Ascending aorta (tissue), 2 donors: ENCODE data around the gene RAF1. TPM values are rescaled to one million over a fixed set of nuclear protein-coding genes. Genes with fewer than 3 reads are reported as not detected.
A peak's percentile ranks its signal among the peaks of the same experiment; 100 is the strongest.
"Not testable (repeated sequence)": the region's sequence is repeated elsewhere in the genome, so short reads cannot be mapped to it uniquely, and the experiment has no call there.

Experiments used
- DNase-seq, 2 donors: peaks; one replicate each; pipeline ENCODE4 v3.0.0-alpha.2; 2019; ENCODE audit warnings: low spot score in 2 of 2
- H3K27ac ChIP-seq, 2 donors: fragments of 200-600 bp; sonication (generic); one replicate each; pipeline ENCODE4 v1.5.1; 2016 to 2017; ENCODE audit warnings: mild to moderate bottlenecking in 1 of 2
- H3K27me3 ChIP-seq: fragments of 200-600 bp; sonication (generic); one replicate; pipeline ENCODE4 v1.5.1; 2017
- H3K36me3 ChIP-seq, 2 donors: fragments of 200-600 bp; sonication (generic); one replicate each; pipeline ENCODE4 v1.5.1; 2016
- H3K4me1 ChIP-seq, 2 donors: fragments of 200-600 bp; sonication (generic); one replicate each; pipeline ENCODE4 v1.5.1; 2016 to 2017; ENCODE audit warnings: mild to moderate bottlenecking in 1 of 2
- H3K4me3 ChIP-seq, 2 donors: fragments of 200-600 bp; sonication (generic); one replicate each; pipeline ENCODE4 v1.5.1; 2016 to 2017; ENCODE audit warnings: mild to moderate bottlenecking in 1 of 2
- H3K9me3 ChIP-seq, 2 donors: fragments of 200-600 bp; sonication (generic); one replicate each; pipeline ENCODE4 v1.5.1; 2016
- intact Hi-C: fragments of 100-400 bp; cut with DNase I; formaldehyde crosslinking; loops from one replicate; pipeline ENCODE4 v1.15.1; 2023
- total RNA-seq: library from RNA; depleted of rRNA; stranded (reverse); fragments of >200 nt; gene quantifications from one replicate; pipeline ENCODE4 v1.1.0, GENCODE V29; 2016
- TF ChIP-seq, protein P1 (sequence below), 3 experiments: fragments of 200-600 bp in 2 of 3; fragments of 450-650 bp in 1 of 3; sonication (generic) in 2 of 3; IDR thresholded peaks; one replicate each; pipeline ENCODE4 v1.5.1; 2016 to 2019; ENCODE audit warnings: antibody characterized with exemption in 3 of 3, mild to moderate bottlenecking in 1 of 3, moderate library complexity in 1 of 3

RAF1 gene
- total RNA-seq, 1 donor from 2014 or later: 103 TPM

GRCh38 chr3:12675115-12675810 lies 11.3 kb upstream of the RAF1 start:
- Histone ChIP-seq H3K4me3 (no peak overlapping the region), H3K27me3 (no peaks in the 10 kb centered on the region), H3K9me3 (no peaks in the 10 kb centered on the region), H3K4me1 (no peaks in the 10 kb centered on the region), H3K27ac (no peak overlapping the region), H3K36me3 (no peaks in the 10 kb centered on the region)
- TF ChIP-seq, protein P1, sequence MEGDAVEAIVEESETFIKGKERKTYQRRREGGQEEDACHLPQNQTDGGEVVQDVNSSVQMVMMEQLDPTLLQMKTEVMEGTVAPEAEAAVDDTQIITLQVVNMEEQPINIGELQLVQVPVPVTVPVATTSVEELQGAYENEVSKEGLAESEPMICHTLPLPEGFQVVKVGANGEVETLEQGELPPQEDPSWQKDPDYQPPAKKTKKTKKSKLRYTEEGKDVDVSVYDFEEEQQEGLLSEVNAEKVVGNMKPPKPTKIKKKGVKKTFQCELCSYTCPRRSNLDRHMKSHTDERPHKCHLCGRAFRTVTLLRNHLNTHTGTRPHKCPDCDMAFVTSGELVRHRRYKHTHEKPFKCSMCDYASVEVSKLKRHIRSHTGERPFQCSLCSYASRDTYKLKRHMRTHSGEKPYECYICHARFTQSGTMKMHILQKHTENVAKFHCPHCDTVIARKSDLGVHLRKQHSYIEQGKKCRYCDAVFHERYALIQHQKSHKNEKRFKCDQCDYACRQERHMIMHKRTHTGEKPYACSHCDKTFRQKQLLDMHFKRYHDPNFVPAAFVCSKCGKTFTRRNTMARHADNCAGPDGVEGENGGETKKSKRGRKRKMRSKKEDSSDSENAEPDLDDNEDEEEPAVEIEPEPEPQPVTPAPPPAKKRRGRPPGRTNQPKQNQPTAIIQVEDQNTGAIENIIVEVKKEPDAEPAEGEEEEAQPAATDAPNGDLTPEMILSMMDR (IDR thresholded peaks at IDR 0.05): no peak
- DNase-seq: no peak
- intact Hi-C loops: no loop called here

DNA sequence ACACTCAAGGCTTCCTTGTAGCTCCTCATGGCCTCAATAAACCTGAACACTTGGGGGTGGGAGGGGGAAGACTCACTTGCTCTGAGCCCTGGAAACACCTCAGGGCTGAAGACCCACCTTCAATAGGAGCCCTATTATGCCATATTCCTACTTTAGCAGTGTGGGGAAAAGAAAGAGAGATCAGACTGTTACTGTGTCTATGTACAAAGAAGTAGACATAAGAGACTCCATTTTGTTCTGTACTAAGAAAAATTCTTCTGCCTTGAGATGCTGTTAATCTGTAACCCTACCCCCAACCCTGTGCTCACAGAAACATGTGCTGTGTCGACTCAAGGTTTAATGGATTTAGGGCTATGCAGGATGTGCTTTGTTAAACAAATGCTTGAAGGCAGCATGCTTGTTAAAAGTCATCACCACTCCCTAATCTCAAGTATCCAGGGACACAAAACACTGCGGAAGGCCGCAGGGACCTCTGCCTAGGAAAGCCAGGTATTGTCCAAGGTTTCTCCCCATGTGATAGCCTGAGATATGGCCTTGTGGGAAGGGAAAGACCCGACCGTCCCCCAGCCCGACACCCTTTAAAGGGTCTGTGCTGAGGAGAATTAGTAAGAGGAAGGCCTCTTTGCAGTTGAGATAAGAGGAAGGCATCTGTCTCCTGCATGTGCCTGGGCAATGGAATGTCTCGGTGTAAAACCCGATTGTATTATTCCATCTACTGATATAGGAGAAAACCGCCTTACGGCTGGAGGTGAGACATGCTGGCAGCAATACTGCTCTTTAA lies 10.2 kb upstream of the RAF1 start:
- H3K27me3 ChIP-seq, H3K36me3 ChIP-seq, H3K4me1 ChIP-seq, H3K27ac ChIP-seq, intact Hi-C loops, H3K4me3 ChIP-seq, H3K9me3 ChIP-seq, DNase-seq: not testable (repeated sequence)

DNA sequence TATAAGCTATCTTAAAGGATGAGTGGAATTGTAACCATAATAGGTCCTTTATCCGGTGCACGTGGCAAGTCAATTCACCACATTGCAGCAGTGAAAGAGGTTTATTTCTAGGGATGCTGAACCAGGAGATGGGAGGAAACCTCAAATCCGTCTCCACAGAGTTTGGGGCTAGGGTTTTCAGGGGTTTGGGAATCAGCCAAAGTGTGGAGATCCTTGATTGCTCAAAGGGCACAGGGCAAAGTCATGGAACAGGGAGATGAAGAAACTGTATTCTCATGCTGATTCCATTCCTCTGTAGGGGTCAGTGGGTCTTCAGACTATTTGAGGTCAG lies 7.2 kb upstream of the RAF1 start:
- no peak overlapping the region for H3K27ac ChIP-seq
- no peaks in the 10 kb centered on the region for H3K27me3 ChIP-seq
- no peaks in the 10 kb centered on the region for H3K4me1 ChIP-seq
- no peak for DNase-seq
- TF ChIP-seq, protein P1 (IDR thresholded peaks at IDR 0.05): no peak
- no peak overlapping the region for H3K4me3 ChIP-seq
- no peaks in the 10 kb centered on the region for H3K36me3 ChIP-seq
- intact Hi-C loops: no loop called here
- H3K9me3 ChIP-seq: no peaks in the 10 kb centered on the region

DNA sequence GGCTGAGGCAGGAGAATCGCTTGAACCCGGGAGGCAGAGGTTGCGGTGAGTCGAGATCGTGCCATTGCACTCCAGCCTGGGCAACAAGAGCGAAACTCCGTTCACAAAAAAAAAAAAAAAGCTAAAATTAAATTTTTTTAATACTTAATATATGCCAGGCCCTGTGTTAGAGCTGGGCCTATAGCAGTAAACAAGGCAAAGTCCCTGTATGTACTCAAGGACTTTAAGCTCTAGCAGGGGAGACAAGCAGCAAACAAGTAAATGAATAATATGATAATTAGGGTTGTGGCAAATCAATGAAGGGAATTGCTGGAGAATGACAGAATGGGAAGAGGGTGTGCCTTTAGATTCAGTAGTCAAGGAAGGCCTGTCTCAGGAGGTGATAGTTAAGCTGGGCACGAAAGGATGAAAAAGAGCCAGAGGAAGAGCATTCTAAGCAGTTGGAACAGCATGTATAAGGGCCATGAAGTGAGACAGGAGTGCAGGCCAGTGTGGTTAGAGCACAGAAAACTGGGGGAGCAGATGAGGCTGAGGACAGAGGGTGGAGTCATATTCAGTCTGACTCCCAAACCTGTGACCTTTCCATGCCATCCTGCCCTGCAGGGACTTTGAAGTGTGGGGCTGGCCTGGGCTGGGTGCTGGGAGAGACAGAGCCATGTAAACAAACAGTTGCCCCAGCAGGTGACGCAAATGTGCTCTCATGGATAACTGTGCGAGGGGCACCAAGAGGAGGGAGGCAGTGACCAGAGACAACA lies 6.6 kb upstream of the RAF1 start:
- TF ChIP-seq, protein P1 (IDR thresholded peaks at IDR 0.05): no peak
- Histone ChIP-seq H3K4me3 (no peak overlapping the region), H3K36me3 (no peaks in the 10 kb centered on the region), H3K27ac (no peak overlapping the region), H3K9me3 (no peaks in the 10 kb centered on the region), H3K27me3 (no peaks in the 10 kb centered on the region), H3K4me1 (no peaks in the 10 kb centered on the region)
- intact Hi-C loops: no loop called here
- DNase-seq: no peak

DNA sequence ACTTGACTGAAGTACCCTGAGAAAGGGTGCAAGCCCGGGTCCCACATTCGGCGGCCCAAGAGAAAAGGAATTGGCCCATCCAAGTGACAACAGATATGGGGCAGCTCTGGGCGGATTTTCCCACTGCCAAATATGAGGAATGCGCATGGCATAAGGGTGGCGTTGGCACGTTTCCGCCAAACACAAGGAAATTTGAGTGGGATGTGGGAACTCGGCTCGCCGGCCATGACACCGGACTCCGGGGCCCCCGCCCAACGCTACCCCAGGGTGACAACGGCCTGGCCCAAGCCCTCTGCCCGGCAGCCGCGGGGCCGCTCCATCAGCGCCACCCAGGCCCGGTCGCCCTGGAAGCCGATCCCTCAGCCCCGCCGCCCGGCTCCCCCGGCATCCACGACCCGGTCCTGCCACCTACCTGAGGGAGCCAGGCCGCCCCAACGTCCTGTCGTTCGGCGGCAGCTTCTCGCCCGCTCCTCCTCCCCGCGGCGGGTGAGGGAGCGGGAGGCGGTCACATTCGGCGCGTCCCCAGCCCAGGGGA lies 449 bp downstream of the RAF1 start:
- H3K36me3 ChIP-seq: no peaks in the 10 kb centered on the region
- peak overlapping the region; percentile 90 to 95 for H3K4me3 ChIP-seq
- DNase-seq: peak in 1 of 2 donors; percentile 80
- peak overlapping the region; percentile 99 to 100 for H3K27ac ChIP-seq
- H3K4me1 ChIP-seq: peaks cover 6 to 26% of the 10 kb centered on the region in 2 donors
- intact Hi-C loops: loop anchor here (2.0 to 10.0 kb wide), 4 partner anchors 36 to 291 kb away; no protein-coding TSS in a partner anchor
- TF ChIP-seq, protein P1 (IDR thresholded peaks at IDR 0.05): no peak
- H3K27me3 ChIP-seq: no peaks in the 10 kb centered on the region
- no peaks in the 10 kb centered on the region for H3K9me3 ChIP-seq
